ENCODE results near the gene ERAL1. TPM values are rescaled to one million over a fixed set of nuclear protein-coding genes. Genes with fewer than 3 reads are reported as not detected.

The ERAL1 gene
- total RNA-seq (10 to 100 TPM; 28.4 to 39.3 TPM), polyA plus RNA-seq (10 to 100 TPM; 36.8 to 37.0 TPM)
- long read RNA-seq, donor 1, transcript ERAL1-201 (10 exons, 1,925 nt), result major isoform, 17 of 19 reads
- long read RNA-seq, donor 1, partial matches to known transcripts, result 0 of 19 reads
- long read RNA-seq, donor 1, other reads (novel, unspliced or antisense), result 0 of 19 reads
- long read RNA-seq, donor 2, partial matches to known transcripts, result 13 of 20 reads
- long read RNA-seq, donor 2, other reads (novel, unspliced or antisense), result 0 of 20 reads
- long read RNA-seq, donor 3, transcript ERAL1-201 (10 exons, 1,925 nt), result major isoform, 6 of 18 reads
- long read RNA-seq, donor 3, partial matches to known transcripts, result 11 of 18 reads
- long read RNA-seq, donor 3, other reads (novel, unspliced or antisense), result 0 of 18 reads
- long read RNA-seq, donor 4, transcript ERAL1-201 (10 exons, 1,925 nt), result major isoform, 5 of 18 reads
- long read RNA-seq, donor 4, partial matches to known transcripts, result 13 of 18 reads
- long read RNA-seq, donor 4, other reads (novel, unspliced or antisense), result 0 of 18 reads
- long read RNA-seq, donor 5, transcript ERAL1-201 (10 exons, 1,925 nt), result major isoform, 14 of 50 reads
- long read RNA-seq, donor 5, partial matches to known transcripts, result 33 of 50 reads
- long read RNA-seq, donor 5, other reads (novel, unspliced or antisense), result 0 of 50 reads

GRCh38 chr17:28854457-28855335 is at the start of gene ERAL1:
ERAL1 (plus strand) TSS chr17:28855016; CDS start chr17:28855035, 19 bp downstream.
- no peaks in the 10 kb centered on the region for H3K27me3 ChIP-seq (ENCODE audit: control insufficient read depth in 3 of 3, insufficient read depth in 3 of 3, low read length in 2 of 3)
- TF ChIP-seq CTCF (IDR thresholded peaks at IDR 0.05; ENCODE audit: control extremely low read depth, extremely low read depth), result no peak
- 1% methylated on average over 42 of the region's 42 CpGs for WGBS, 2 donors
- H3K36me3 ChIP-seq (ENCODE audit: control insufficient read depth in 4 of 4, insufficient read depth in 4 of 4, low read length in 4 of 4), result peaks cover 3 to 22% (median 17%) of the 10 kb centered on the region in 4 donors
- peak within 1 kb of the TSS; percentile 79 to 88 for H3K9ac ChIP-seq (ENCODE audit: insufficient read depth in 1 of 2, low read length in 2 of 2)
- ATAC-seq (ENCODE audit: insufficient read depth, low FRiP score), result peak; percentile 100
- DNase-seq, result peak; percentile 90 to 94 (median 93)
- H3K4me1 ChIP-seq (ENCODE audit: control insufficient read depth in 5 of 5, insufficient read depth in 5 of 5, low read length in 5 of 5), result peaks cover 0 to 11% (median 3%) of the 10 kb centered on the region in 5 donors
- no peaks in the 10 kb centered on the region for H3K9me3 ChIP-seq (ENCODE audit: control insufficient read depth in 4 of 4, insufficient read depth in 3 of 4, low read length in 3 of 4)
- H3K4me3 ChIP-seq, result peak within 1 kb of the TSS; percentile 92
- peak within 1 kb of the TSS; percentile 43 to 85 for H3K27ac ChIP-seq (ENCODE audit: low read depth in 1 of 2, low read length in 1 of 2)

DNA sequence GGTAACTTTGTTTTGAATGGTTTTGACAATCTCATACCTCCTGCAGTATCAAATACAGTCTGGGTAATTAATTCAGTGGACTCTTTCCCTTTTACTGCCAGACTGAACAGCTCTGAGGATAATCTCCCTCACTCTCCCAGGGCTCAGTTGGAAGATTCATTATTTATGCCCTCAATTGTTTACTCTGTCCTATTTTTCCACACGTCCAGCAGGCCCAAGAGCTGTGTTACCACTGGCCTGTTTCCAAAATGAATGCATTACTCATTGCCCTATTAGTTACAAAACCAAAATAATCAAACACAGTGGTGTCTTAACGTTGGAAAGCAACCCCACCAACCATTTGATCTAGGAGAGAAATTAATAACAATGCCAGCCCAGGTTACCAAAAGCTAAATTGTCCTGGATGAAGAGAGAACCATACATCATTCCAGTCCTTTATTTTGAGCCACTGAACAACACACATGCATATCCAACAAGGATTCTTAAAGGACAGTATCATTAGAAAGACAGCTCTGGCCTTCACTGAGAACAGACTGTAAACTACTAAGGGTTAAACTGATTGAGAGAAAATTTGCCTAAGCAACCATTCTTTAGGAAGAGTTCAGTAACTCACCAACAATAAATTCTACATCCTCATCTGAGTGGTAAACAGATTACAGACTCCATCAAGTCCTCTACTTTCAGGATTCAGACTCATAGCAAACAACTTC is 46.7 kb upstream of the ERAL1 start:
- WGBS, 2 donors, result 14 to 41% methylated on average over 2 of the region's 2 CpGs
- TF ChIP-seq CTCF (IDR thresholded peaks at IDR 0.05; ENCODE audit: control extremely low read depth, extremely low read depth), result no peak
- DNase-seq, result peak; percentile 20 to 66 (median 66)
- Histone ChIP-seq H3K27ac (ENCODE audit: low read depth in 1 of 2, low read length in 1 of 2) (peak overlapping the region; percentile 31 to 86), H3K36me3 (ENCODE audit: control insufficient read depth in 4 of 4, insufficient read depth in 4 of 4, low read length in 4 of 4) (peaks cover 4 to 12% (median 9%) of the 10 kb centered on the region in 4 donors), H3K4me1 (ENCODE audit: control insufficient read depth in 5 of 5, insufficient read depth in 5 of 5, low read length in 5 of 5) (peaks cover 0 to 25% (median 13%) of the 10 kb centered on the region in 5 donors), H3K9ac (ENCODE audit: insufficient read depth in 1 of 2, low read length in 2 of 2) (peak overlapping the region in 1 of 2 donors; percentile 58), H3K9me3 (ENCODE audit: control insufficient read depth in 4 of 4, insufficient read depth in 3 of 4, low read length in 3 of 4) (no peaks in the 10 kb centered on the region), H3K27me3 (ENCODE audit: control insufficient read depth in 3 of 3, insufficient read depth in 3 of 3, low read length in 2 of 3) (no peaks in the 10 kb centered on the region), H3K4me3 (no peak overlapping the region)
- no peak for ATAC-seq (ENCODE audit: insufficient read depth, low FRiP score)

- DNase-seq (no peak), ATAC-seq (ENCODE audit: insufficient read depth, low FRiP score) (no peak)
- no peaks in the 10 kb centered on the region for H3K27me3 ChIP-seq (ENCODE audit: control insufficient read depth in 3 of 3, insufficient read depth in 3 of 3, low read length in 2 of 3)
- no peaks in the 10 kb centered on the region for H3K9me3 ChIP-seq (ENCODE audit: control insufficient read depth in 4 of 4, insufficient read depth in 3 of 4, low read length in 3 of 4)
- TF ChIP-seq CTCF (IDR thresholded peaks at IDR 0.05; ENCODE audit: control extremely low read depth, extremely low read depth), result no peak
- peaks cover 1 to 25% (median 13%) of the 10 kb centered on the region in 5 donors for H3K4me1 ChIP-seq (ENCODE audit: control insufficient read depth in 5 of 5, insufficient read depth in 5 of 5, low read length in 5 of 5)
- 94 to 96% methylated on average over 1 of the region's 1 CpG for WGBS, 2 donors
- H3K9ac ChIP-seq (ENCODE audit: insufficient read depth in 1 of 2, low read length in 2 of 2), result no peak overlapping the region
- no peak overlapping the region for H3K4me3 ChIP-seq
- no peak overlapping the region for H3K27ac ChIP-seq (ENCODE audit: low read depth in 1 of 2, low read length in 1 of 2)
- H3K36me3 ChIP-seq (ENCODE audit: control insufficient read depth in 4 of 4, insufficient read depth in 4 of 4, low read length in 4 of 4), result peaks cover 0 to 4% (median under 1%) of the 10 kb centered on the region in 4 donors
Observed at GRCh38 chr17:28810437-28810836, 44.4 kb upstream of the ERAL1 start.

All from lung (tissue), 16 donors.